Measurements from ENCODE around the gene GLMP.

The GLMP gene

GRCh38 chr1:156249593-156249992, 45.9 kb downstream of the GLMP start:
- no peak for DNase-seq (ENCODE audit: low read depth)

GRCh38 chr1:156248323-156248683, 47.2 kb downstream of the GLMP start:
- DNase-seq (ENCODE audit: low read depth) = no peak

- DNase-seq (ENCODE audit: low read depth) = no peak
These were observed 47.8 kb downstream of the GLMP start, which contains the start of gene PAQR6 for GRCh38 chr1:156247460-156248322. TSS of gene PAQR6 (minus strand) at chr1:156248056. CDS start at chr1:156246731, 1,325 bp downstream.

GRCh38 chr1:156246781-156247459, 48.6 kb downstream of the GLMP start:
- DNase-seq (ENCODE audit: low read depth) = no peak

- no peak for DNase-seq (ENCODE audit: low read depth)
These were observed 49.2 kb downstream of the GLMP start for GRCh38 chr1:156246241-156246780.

- DNase-seq (ENCODE audit: low read depth) = no peak
These were observed 49.8 kb downstream of the GLMP start for GRCh38 chr1:156245451-156246232.

- DNase-seq (ENCODE audit: low read depth) = no peak
These were observed 50.8 kb downstream of the GLMP start for GRCh38 chr1:156244712-156245111.

- no peak for DNase-seq (ENCODE audit: low read depth)
These were observed 51.4 kb downstream of the GLMP start for GRCh38 chr1:156244126-156244525.

- no peak for DNase-seq (ENCODE audit: low read depth)
These were observed 52.7 kb downstream of the GLMP start for GRCh38 chr1:156242738-156243137.
